ENCODE measurements around the gene ILDR1. TPM values are rescaled to one million over a fixed set of nuclear protein-coding genes. Genes with fewer than 3 reads are reported as not detected.

The ILDR1 gene
- total and polyA plus RNA-seq, 10 of the 15 experiments (the other 5 are each of a cell fraction or from before 2014, with no cell fraction given) = 1.3 to 12.0 (median 7.0) TPM

GRCh38 chr3:122023335-122023910, 1.4 kb upstream of the ILDR1 start:
- Histone ChIP-seq H3K36me3 (ENCODE audit: control insufficient read depth in 2 of 2, insufficient read depth in 2 of 2, low read length in 1 of 2) (0 out of 4 replicates have a peak, but pooled peaks cover 0 to 2% of the 10 kb centered on the region in 2 experiments), H3K9me3 (replicated peaks; ENCODE audit: control insufficient read depth, insufficient read depth, low read length) (peaks cover 4% of the 10 kb centered on the region; the same call in 2 of the 3 replicates), H3K27me3 (replicated peaks in 1 of 2; ENCODE audit: control insufficient read depth in 2 of 2, insufficient read depth in 2 of 2, low read length in 1 of 2) (no peaks in the 10 kb centered on the region), H3K79me2 (ENCODE audit: control insufficient read depth, insufficient read depth, low read length) (peaks cover 19% of the 10 kb centered on the region), H3K4me3 (no peak overlapping the region), H3K9ac (ENCODE audit: control insufficient read depth, insufficient read depth, low read length) (no peak overlapping the region), H4K20me1 (ENCODE audit: control insufficient read depth, insufficient read depth) (no peaks in the 10 kb centered on the region), H3K27ac (ENCODE audit: control insufficient read depth, insufficient read depth) (0 out of 2 replicates have a peak overlapping the region, but pooled peaks have one; percentile 5), H3K4me1 (ENCODE audit: control insufficient read depth, insufficient read depth, low read length) (peaks cover 49% of the 10 kb centered on the region), H2AFZ (ENCODE audit: control insufficient read depth, low read depth, low read length) (no peak overlapping the region), H3K4me2 (ENCODE audit: control insufficient read depth, insufficient read depth) (no peak overlapping the region)
- ChIA-PET RAD21 (ENCODE audit: unreplicated experiment) (interaction anchor here (0.7 to 9.8 kb wide), 5 partner anchors 18 to 78 kb away, joined by 3 to 180 read pairs (median 76); no protein-coding TSS in a partner anchor), SMC1A (ENCODE audit: uncharacterized antibody, unreplicated experiment) (interaction anchor here (1.6 to 9.3 kb wide), 5 partner anchors 9 to 69 kb away, joined by 5 to 454 read pairs (median 54); partner anchors contain the start of gene CD86), POLR2A (interaction anchor here (1.5 to 8.9 kb wide), 6 partner anchors 9 to 55 kb away, joined by 3 to 120 read pairs (median 30); no protein-coding TSS in a partner anchor), CTCF (interaction anchor here (1.5 kb wide), 1 partner anchor 11 kb away, joined by 3 read pairs; no protein-coding TSS in a partner anchor)
- in situ Hi-C loops (cut with MboI) (no loop called here), intact Hi-C loops (cut with micrococcal nuclease; ENCODE audit: unreplicated experiment) (no loop called here)
- TF ChIP-seq CTCF (IDR thresholded peaks at IDR 0.05 in 2 of 3, conservative IDR thresholded peaks at IDR 0.05 in 1 of 3; ENCODE audit: control insufficient read depth in 2 of 3, extremely low read depth in 1 of 3, insufficient read depth in 1 of 3, low read depth in 3 of 3, low read length in 3 of 3) (0 out of 6 replicates have a peak, but pooled peaks of 1 of the 3 experiments have one; percentile 2), SMAD5 (IDR thresholded peaks at IDR 0.05; ENCODE audit: low read depth) (no peak), MEF2A (IDR thresholded peaks at IDR 0.05; ENCODE audit: insufficient read depth, low read depth, low read length) (no peak), RAD21 (IDR thresholded peaks at IDR 0.05; ENCODE audit: insufficient read depth, low read depth, low read length) (peak; percentile 17; the same call in 1 of the 2 replicates)
- no TSS peak for BruUV-seq (replicated peaks)
- ATAC-seq = no peak
- WGBS (ENCODE audit: insufficient coverage, insufficient replicate concordance, low lambda C conversion rate, missing lambda C conversion rate) = 68% methylated on average over 8 of the region's 8 CpGs
- DNase-seq (ENCODE audit: low read depth, low spot score) = no peak
- no peak for FAIRE-seq
